GM18861 (cell line): ENCODE data around the gene EML4.

ENCODE experiments used
- ATAC-seq: cut with Tn5 transposase; IDR thresholded peaks from one replicate; pipeline ENCODE4 v1.9.1; 2021; ENCODE audit not compliant: unreplicated experiment

The EML4 gene

GRCh38 chr2:42296226-42296625 lies 127.1 kb downstream of the EML4 start:
- ATAC-seq, result peak; percentile 52

GRCh38 chr2:42297322-42297936 lies 128.3 kb downstream of the EML4 start:
- no peak for ATAC-seq

GRCh38 chr2:42298132-42298531 lies 129.0 kb downstream of the EML4 start:
- no peak for ATAC-seq

GRCh38 chr2:42298996-42299754 lies 130.0 kb downstream of the EML4 start:
- no peak for ATAC-seq

DNA sequence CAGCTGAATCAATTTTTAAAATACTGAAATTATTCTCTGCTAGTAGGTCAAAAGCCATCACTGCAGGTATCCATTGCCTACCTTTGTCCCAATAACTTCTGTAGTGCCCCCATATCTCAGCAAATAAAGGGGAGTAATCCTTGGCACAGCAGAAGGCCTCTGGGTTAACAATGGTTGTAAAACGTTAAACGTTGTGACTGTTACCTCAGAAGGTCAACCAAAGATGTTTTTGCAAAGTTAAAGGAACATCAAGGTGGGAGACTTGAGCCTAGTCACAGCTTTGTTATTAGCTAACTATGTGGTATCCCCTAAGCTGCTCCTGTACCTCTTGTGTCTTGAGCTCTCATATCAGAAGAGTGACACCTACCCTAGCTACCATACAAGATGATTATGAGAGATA lies 131.4 kb downstream of the EML4 start:
- no peak for ATAC-seq

DNA sequence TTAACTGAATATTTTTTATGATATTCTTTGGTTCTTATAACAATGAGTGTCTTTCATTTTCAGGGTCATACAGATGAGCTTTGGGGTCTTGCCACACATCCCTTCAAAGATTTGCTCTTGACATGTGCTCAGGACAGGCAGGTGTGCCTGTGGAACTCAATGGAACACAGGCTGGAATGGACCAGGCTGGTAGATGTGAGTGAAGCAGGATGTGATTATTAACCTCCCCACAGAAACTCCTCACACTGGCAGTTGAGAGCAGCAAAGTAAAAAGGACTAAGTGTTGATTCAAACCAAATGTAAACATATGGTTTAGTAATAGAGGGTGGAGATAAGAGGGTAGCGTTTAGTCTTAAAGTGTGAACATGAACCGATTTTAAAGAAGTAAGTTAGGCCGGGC lies 134.1 kb downstream of the EML4 start:
- ATAC-seq, result no peak

- ATAC-seq, result no peak
These were observed 135.0 kb downstream of the EML4 start for GRCh38 chr2:42304059-42304713.

- ATAC-seq, result no peak
These were observed 138.0 kb downstream of the EML4 start for GRCh38 chr2:42307180-42307579.

- ATAC-seq, result no peak
These were observed 140.2 kb downstream of the EML4 start for GRCh38 chr2:42309366-42309765.

DNA sequence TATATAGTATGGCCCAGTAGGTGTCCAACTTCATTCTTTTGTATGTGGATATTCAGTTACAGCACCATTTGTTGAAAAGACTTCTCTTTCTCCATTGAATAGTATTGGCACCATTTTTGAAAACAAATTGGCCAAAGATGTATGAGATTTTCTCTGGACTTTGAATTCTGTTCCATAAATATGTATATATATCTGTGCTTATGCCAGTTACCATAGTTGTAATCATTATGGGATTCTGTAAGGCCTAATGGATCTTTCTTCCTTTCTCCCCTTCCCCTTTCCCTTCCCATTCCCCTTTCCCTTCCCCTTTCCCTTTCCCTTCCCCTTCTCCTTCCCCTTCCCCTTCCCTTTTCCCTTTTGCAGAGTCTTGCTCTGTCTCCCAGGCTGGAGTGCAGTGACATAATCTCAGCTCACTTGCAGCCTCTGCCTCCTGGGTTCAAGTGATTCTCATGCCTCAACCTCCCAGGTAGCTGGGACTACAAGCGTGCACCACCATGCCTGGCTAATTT lies 140.9 kb downstream of the EML4 start:
- no peak for ATAC-seq

DNA sequence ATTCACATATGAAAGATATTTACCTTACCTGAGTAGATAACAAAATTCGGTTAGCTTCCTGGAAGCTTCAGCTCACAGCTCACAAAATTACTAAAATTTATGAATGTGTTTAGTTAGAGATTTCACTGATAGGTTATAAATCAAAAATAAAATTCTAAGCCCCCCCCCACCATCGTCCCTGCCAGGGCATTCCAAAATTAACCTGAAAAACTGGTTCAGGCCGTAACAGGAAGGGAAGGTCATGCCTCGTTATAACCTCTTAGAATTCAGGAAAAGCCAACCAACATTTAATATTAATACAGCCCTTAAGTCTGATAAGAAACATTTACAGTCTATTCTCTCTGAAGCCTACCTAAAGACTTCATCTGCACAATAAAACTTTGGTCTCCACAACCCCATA lies 143.0 kb downstream of the EML4 start:
- ATAC-seq, result no peak

GRCh38 chr2:42314892-42315468 lies 145.8 kb downstream of the EML4 start:
- ATAC-seq, result no peak

DNA sequence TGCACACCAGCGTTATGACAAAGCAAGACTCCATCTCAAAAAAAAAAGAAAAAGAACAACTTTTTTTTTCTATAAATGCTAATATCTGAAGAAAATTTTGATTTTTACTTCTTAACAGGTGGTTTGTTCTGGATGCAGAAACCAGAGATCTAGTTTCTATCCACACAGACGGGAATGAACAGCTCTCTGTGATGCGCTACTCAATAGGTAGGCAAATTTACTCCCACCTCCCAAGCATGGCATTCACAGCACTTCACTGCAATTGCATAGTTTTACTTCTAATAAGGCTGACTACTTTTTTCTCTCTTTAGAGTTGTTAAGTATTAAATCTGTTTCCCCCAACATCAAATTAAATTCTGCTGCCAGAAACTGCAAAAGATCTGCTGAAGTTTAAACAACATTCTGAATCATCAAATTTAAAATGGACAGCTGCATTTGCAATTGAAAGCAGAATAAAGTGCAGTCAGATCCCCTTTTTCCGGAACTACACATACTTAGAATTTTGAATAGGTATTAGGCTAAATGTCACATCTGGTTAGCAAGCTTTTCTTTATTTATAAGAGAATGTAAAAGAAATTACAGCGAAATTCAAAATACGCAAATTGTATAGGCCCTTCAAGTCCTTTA lies 146.8 kb downstream of the EML4 start:
- no peak for ATAC-seq

- no peak for ATAC-seq
These were observed 147.8 kb downstream of the EML4 start for GRCh38 chr2:42316910-42317309.

- no peak for ATAC-seq
These were observed 148.3 kb downstream of the EML4 start for GRCh38 chr2:42317486-42317885.

DNA sequence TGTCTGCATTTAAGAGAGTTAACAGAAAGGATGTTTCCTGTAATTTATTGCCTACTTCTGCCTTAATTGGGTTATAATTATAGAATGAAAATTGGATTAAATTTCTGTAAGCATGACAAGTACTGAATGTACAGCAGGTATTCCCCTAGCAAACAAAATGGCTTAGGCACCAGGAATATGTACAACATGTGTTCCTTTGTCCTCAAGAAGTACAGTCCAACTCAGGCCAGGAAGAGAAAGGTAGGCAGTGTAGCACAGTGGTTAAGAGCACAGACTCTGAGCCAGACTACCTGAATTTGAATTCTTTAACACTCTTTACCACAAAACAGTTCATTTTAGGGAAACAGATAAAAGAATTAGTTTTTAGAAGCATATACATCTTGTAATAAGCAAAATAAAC lies 148.8 kb downstream of the EML4 start:
- no peak for ATAC-seq

DNA sequence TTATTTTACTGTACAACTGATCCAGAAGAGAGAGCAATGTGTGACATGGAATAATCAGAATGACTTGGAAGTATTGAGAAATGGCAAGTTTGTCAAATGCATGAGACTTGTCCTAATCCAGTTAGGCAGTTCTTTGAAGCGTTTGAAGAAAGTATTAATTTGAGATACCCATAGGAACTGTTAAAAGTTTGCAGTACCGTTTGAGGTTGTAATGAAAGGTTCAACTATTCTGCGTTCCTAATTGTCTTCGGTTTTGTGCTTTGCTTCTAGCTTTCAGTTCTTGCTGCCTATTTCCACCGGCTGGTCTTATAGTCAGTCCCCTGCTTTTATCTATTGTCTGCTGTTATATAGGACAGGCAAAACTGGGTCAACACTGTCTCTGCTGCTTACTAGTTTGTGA lies 150.1 kb downstream of the EML4 start:
- ATAC-seq, result no peak

DNA sequence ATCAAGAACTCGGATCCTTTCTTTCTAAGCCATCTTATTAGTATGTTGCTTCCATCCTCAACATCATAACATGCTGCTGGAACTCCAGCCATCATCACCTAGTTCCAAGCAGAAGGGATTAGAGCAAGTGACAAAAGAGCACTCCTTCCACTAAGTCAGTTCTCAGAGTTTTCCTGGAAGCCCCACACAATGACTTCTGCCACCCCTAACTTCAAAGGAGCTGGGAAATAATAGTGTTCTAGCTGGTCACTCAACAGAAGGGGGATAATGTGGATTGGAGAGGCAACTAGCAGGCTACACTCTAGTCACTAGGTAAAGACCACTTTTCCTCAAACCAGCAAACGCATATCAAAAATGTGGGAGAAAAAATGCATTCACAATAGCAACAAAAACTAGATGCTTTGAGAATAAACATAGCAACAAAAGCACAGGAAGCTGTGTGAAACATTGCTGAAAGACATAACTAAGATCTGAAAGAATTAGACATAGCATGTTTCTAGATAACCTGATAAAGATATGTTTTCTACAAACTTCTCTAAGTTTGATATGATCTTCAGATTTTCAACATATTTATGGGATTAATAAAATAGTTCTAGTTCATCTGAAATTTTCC lies 152.4 kb downstream of the EML4 start:
- ATAC-seq, result no peak

DNA sequence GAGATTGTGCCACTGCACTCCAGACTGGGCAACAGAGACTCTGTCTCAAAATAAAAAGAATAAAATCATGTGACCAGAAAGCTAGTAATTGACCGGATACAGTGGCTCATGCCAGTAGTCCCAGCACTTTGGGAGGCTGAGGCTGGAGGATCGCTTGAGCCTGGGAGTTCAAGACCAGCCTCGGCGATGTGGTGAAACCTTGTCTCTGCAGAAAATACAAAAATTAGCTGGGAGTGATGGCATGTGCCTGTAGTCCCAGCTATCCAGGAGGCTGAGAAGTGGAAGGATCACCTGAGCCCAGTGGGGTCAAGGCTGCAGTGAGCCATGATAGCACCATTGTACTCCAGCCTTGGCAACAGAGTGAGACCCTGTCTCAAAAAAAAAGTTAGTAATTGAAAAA lies 155.1 kb downstream of the EML4 start:
- no peak for ATAC-seq

DNA sequence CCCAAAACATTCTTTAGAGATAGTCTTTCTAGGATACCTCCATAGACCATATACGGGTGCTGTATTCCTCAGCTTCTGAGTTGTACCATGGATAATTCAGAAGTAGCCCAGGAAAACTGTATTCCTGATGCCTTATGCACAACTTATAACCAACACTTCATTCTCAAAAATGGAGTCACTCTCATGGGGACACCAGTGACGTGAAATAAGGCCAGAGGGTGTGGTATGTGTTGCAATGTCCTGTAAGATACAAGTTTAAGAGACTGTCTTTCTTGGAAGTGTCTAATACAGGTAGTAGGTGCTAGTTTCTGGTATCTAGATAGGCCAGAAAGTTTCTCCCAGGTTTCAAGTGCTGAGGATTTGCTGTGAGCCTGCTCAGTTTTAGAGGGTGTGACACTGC lies 155.8 kb downstream of the EML4 start:
- ATAC-seq, result no peak

- no peak for ATAC-seq
These were observed 156.5 kb downstream of the EML4 start for GRCh38 chr2:42325609-42326008.
